ENCODE data around the gene MCF2L.

Gene MCF2L

DNA sequence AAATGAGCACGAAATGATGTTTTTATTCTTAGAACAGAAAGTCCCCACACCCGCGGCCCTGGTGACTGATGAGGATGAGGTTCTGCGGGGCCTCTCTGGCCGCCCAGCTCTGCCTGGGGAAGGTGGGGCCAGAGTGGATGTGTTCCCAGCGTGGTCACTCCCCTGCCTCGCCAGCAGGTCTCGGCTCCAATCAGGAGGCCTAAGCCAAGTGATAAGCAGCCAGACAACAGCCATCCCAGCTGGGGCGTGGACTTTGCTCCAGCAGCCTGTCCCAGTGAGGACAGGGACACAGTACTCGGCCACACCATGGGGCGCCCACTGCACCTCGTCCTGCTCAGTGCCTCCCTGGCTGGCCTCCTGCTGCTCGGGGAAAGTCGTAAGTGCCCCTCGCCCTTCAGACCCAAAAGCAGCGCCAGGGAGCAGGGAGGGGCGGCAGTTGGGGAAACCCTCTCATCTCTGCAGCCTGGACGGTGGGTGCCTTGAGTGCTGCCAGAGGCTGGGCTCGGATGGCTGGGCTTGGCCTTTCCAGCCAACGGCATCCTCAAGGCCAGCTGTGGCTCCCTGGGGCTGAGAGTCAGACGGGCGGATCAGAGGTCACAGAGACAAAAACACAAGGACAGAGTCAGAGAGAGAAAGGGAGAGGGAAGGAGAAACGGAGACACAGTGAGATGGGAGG is 153.7 kb downstream of the MCF2L start, which contains the start of gene F10:
TSS of gene F10 (plus strand) at position 250 of the 676 bp plus-strand sequence. CDS start at position 307, 57 bp downstream.
- TF ChIP-seq, protein P1, sequence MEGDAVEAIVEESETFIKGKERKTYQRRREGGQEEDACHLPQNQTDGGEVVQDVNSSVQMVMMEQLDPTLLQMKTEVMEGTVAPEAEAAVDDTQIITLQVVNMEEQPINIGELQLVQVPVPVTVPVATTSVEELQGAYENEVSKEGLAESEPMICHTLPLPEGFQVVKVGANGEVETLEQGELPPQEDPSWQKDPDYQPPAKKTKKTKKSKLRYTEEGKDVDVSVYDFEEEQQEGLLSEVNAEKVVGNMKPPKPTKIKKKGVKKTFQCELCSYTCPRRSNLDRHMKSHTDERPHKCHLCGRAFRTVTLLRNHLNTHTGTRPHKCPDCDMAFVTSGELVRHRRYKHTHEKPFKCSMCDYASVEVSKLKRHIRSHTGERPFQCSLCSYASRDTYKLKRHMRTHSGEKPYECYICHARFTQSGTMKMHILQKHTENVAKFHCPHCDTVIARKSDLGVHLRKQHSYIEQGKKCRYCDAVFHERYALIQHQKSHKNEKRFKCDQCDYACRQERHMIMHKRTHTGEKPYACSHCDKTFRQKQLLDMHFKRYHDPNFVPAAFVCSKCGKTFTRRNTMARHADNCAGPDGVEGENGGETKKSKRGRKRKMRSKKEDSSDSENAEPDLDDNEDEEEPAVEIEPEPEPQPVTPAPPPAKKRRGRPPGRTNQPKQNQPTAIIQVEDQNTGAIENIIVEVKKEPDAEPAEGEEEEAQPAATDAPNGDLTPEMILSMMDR (IDR thresholded peaks at IDR 0.05; ENCODE audit: control insufficient read depth, insufficient read depth, low read depth, low read length, missing control alignments), result no peak
- DNase-seq (ENCODE audit: low read depth), result peak; percentile 4
- H3K4me3 ChIP-seq (ENCODE audit: control insufficient read depth, low read depth, low read length), result no peak within 1 kb of the TSS

DNA sequence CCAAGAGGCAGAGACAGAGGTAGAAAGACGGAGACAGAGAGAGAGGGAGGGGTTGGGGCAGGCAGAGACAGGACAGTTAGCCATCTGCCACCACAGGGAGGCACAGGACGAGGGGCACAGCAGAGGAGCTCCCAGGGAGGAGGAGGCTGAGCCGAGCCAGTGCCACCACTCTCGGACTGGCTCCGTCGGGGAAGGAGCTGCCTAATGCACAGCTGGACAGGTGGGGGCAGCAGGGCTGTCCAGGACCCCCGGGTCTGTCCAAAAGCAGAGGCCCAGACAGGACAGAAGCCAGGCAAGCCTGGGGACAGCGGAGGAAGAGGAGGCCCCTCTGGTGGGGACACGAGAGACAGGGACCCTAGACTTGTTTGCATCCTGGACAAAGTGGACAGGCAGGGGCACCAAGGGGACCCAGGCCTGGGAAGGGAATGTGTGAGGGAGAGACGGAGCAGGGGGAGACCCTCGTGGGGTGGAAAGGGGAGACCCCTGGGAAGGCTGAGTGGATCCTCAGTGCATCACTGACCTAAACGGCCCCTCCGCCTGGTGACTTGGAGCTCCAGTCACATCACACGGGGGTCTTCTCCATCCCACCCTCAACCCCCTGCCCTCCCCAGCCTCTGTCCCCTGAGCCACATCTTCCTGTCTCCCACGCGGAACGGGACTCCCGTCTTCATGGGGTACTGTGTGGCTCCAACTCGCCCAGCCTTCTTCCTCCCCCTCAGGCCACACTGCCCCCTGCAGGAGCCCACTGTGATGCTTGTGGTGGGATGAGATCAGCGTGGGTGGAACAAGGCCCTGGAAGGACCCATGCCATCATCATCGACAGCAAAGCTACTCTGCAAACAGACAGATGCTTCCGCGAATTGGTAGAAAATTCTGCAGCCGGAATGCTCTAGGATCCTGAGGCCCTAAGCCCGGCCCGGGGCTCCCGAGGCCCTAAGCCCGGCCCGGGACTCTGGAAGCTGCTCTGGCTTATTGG is 154.5 kb downstream of the MCF2L start:
- TF ChIP-seq, protein P1 (IDR thresholded peaks at IDR 0.05; ENCODE audit: control insufficient read depth, insufficient read depth, low read depth, low read length, missing control alignments), result peak; percentile 19
- DNase-seq (ENCODE audit: low read depth), result no peak
- H3K4me3 ChIP-seq (ENCODE audit: control insufficient read depth, low read depth, low read length), result no peak overlapping the region

DNA sequence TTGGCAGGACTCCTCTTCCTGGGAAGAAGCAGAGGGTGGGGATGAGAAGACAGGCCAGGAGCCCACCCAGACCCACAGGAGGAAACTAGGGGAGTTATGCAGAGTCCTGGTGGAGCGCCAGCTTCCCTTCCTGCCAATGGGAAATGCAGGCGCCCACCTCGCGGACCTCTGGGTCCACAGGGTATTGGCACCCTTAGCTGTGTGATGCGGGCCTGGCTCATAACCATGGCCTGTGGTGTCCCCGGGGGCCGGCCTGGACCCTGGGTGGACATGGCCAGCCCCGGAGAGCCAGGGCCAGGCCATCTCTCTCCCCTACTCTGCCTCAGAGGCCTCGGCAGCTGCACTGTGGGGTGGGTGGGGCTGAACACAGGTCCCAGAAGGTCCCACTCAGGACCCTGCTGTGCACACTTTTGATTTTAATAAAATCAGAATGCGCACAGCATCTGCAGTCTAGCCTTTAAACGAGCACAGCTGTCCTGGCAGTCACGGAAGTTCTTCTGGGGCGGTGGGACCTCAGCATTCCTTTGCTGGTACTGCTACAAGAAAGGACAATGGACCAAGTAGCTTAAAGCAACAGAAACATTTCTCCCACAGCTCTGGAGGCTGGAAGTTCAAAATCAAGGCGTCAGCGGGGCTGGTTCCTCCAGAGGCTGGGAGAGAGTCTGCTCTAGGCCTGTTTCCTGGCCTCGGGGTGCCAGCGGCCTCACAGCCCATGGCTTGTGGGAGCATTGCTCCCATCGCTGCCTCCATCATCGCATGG is 155.4 kb downstream of the MCF2L start:
- TF ChIP-seq, protein P1 (IDR thresholded peaks at IDR 0.05; ENCODE audit: control insufficient read depth, insufficient read depth, low read depth, low read length, missing control alignments), result no peak
- H3K4me3 ChIP-seq (ENCODE audit: control insufficient read depth, low read depth, low read length), result no peak overlapping the region
- no peak for DNase-seq (ENCODE audit: low read depth)

DNA sequence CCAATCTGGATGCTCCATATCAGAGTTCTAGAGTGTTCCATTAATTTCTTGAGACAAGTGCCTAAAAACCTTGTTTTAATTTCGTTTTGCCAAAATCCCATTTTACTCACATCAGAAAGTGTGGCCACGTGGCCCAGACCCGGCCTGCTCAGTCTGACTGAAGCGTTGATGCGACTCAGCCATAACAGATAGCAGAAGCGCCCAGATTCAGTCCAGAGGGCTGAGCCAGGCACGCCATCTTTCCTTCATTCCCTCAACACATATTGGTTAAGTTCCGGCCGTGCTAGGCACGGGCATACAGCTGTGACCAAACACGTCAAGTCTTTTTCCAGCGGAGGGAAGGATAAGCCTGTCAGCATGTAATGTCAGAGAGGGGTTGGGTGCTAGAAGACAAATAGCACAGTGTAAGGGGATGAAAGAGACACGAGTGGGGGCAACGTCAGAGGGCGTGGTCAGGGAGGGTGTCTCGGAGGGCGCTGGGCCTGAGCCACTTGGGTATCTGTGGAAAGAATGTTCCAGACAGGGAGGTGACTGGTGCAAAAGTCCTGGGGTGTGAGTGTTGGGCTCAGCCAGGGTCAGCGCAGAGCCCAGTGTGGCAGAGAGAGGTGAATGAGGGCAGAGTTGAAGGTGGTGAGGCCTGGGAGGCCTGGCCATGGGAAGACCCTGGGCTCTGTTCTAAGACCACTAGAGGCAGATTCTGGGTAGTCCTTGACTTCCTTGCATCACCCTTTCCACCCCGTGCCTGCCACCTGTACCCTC is 156.7 kb downstream of the MCF2L start:
- DNase-seq (ENCODE audit: low read depth), result no peak
- TF ChIP-seq, protein P1 (IDR thresholded peaks at IDR 0.05; ENCODE audit: control insufficient read depth, insufficient read depth, low read depth, low read length, missing control alignments), result no peak
- no peak overlapping the region for H3K4me3 ChIP-seq (ENCODE audit: control insufficient read depth, low read depth, low read length)

DNA sequence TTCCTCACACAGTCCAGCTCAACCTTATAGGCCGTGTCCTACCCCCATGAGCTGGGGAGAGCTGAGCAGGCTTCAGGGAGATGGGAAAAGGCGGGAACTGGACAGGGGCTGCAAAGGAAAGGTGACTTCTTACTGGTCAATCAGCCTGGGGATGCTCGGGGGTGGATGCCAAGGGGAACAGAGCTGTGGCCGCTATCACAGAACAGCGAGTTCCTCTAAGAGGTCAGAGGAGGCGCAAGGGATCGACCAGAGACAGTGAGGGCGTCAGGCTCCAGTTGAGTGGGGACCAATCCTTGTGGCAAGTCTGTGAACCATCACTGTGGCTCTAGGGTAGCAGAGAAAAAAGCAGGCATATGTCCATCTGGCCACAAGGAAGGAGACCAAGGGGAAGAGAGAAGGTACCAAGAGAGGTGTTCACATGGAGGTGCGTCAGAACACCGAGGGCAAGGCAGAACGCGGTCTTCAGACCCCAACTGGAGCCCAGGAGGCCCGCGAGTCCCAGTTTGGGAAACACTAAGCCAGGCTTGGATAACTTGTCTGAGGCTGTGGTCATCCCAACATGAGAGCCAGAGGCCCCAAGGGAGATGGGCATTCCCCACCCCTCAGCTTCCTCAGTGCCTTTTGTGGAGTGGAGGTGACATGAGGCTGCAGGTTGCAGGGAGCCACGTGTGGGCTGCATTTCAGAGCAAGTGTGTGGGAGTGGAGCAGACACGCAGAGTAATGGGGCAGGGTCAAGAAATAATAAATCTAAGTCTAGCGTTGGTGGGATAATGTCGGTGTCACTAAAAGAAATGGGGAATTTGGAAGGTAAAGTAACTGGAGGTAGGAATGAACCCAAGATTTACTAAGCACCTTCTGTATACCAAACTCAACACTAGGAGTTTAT is 157.5 kb downstream of the MCF2L start:
- TF ChIP-seq, protein P1 (IDR thresholded peaks at IDR 0.05; ENCODE audit: control insufficient read depth, insufficient read depth, low read depth, low read length, missing control alignments), result no peak
- no peak for DNase-seq (ENCODE audit: low read depth)
- no peak overlapping the region for H3K4me3 ChIP-seq (ENCODE audit: control insufficient read depth, low read depth, low read length)
